ENCODE data around the gene SLC5A2. TPM values are rescaled to one million over a fixed set of nuclear protein-coding genes. Genes with fewer than 3 reads are reported as not detected.

The SLC5A2 gene
- total RNA-seq, 4 donors from 2014 or later: 0.33 TPM; not detected in 3

DNA sequence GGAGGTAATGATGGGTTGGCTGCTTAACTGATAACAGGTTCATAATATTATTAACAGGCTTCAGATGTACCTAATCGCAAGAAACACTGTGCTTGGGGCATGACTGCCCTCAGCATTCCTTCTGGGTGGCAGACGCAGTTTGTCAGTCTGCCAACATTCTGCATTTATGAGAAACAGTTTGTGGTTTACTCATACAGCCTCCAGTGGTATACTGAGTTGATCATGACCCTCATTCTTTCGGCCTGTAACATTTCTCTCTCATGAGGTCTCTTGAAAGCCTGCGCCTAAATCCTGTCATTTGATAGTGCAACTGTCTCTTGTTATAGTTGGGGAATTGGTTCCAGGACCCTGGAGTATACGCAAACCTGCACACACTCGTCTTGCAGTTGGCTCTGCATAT is 30.2 kb downstream of the SLC5A2 start:
- Histone ChIP-seq H3K4me1 (peaks cover 8 to 12% of the 10 kb centered on the region in 2 donors), H3K27ac (no peak overlapping the region), H3K4me3 (replicated peaks in 1 of 3) (no peak overlapping the region), H3K36me3 (no peaks in the 10 kb centered on the region), H3K9me3 (no peaks in the 10 kb centered on the region), H3K27me3 (no peaks in the 10 kb centered on the region)
- TF ChIP-seq POLR2A (IDR thresholded peaks at IDR 0.05): no peak
- TF ChIP-seq, protein P1, sequence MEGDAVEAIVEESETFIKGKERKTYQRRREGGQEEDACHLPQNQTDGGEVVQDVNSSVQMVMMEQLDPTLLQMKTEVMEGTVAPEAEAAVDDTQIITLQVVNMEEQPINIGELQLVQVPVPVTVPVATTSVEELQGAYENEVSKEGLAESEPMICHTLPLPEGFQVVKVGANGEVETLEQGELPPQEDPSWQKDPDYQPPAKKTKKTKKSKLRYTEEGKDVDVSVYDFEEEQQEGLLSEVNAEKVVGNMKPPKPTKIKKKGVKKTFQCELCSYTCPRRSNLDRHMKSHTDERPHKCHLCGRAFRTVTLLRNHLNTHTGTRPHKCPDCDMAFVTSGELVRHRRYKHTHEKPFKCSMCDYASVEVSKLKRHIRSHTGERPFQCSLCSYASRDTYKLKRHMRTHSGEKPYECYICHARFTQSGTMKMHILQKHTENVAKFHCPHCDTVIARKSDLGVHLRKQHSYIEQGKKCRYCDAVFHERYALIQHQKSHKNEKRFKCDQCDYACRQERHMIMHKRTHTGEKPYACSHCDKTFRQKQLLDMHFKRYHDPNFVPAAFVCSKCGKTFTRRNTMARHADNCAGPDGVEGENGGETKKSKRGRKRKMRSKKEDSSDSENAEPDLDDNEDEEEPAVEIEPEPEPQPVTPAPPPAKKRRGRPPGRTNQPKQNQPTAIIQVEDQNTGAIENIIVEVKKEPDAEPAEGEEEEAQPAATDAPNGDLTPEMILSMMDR (IDR thresholded peaks at IDR 0.05): no peak
- WGBS, 2 donors: 73 to 85% methylated on average over 6 of the region's 6 CpGs
- no peak for DNase-seq
- intact Hi-C loops (cut with DNase I): no loop called here

GRCh38 chr16:31513884-31514283 is 31.0 kb downstream of the SLC5A2 start:
- intact Hi-C loops (cut with DNase I): no loop called here
- Histone ChIP-seq H3K9me3 (no peaks in the 10 kb centered on the region), H3K27me3 (no peaks in the 10 kb centered on the region), H3K4me1 (peaks cover 8 to 12% of the 10 kb centered on the region in 2 donors), H3K4me3 (replicated peaks in 1 of 3) (no peak overlapping the region), H3K27ac (no peak overlapping the region), H3K36me3 (no peaks in the 10 kb centered on the region)
- no peak for DNase-seq
- TF ChIP-seq POLR2A (IDR thresholded peaks at IDR 0.05): no peak
- TF ChIP-seq, protein P1 (IDR thresholded peaks at IDR 0.05): no peak

- H3K27ac ChIP-seq: no peak overlapping the region
- intact Hi-C loops (cut with DNase I): no loop called here
- no peak for DNase-seq
Observed at GRCh38 chr16:31517800-31518402, 35.0 kb downstream of the SLC5A2 start.

DNA sequence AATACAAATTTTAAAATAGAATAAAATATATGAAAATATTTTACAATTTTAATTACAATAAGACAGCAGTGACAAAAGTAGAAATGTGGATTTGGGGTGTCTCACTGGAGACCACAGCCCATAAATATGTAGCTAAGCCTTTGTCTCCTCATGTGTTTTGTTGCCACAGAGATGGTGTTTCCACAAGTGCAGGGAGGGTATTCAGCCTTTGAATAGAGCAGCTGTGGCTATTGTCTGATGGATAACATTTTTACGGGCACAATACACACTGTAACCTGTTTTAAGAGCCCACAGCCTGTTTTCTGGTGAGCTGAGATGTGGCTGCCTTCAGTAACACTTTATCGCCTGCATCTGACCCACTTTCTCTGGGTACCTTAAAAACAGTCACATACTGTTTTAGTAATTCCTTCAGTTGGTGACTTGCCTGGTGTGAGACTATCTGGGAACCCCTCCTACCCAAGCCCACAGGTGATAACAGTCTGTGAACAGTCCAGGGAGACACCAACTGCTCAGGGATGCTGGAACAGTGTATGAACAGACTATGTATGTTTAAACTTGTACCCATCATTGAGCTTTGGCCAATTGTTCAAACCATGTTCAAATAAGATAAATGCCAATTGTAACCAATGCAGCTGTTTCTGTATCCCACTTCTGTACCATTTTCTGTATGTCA is 37.0 kb downstream of the SLC5A2 start:
- WGBS, 2 donors: 90 to 97% methylated on average over 2 of the region's 2 CpGs
- DNase-seq: no peak
- intact Hi-C loops (cut with DNase I): no loop called here

More at GRCh38 chr16:31517800-31518402, 35.0 kb downstream of the SLC5A2 start:
- no peaks in the 10 kb centered on the region for H3K36me3 ChIP-seq
- no peak overlapping the region for H3K4me3 ChIP-seq (replicated peaks in 1 of 3)
- H3K9me3 ChIP-seq: no peaks in the 10 kb centered on the region
- H3K4me1 ChIP-seq: no peaks in the 10 kb centered on the region
- H3K27me3 ChIP-seq: no peaks in the 10 kb centered on the region
- WGBS, 2 donors: 80 to 85% methylated on average over 4 of the region's 4 CpGs
- TF ChIP-seq POLR2A (IDR thresholded peaks at IDR 0.05): no peak
- TF ChIP-seq, protein P1 (IDR thresholded peaks at IDR 0.05): no peak

GRCh38 chr16:31521368-31521767 is 38.4 kb downstream of the SLC5A2 start:
- no peaks in the 10 kb centered on the region for H3K27me3 ChIP-seq
- DNase-seq: no peak
- no peak overlapping the region for H3K4me3 ChIP-seq (replicated peaks in 1 of 3)
- TF ChIP-seq, protein P1 (IDR thresholded peaks at IDR 0.05): no peak
- TF ChIP-seq POLR2A (IDR thresholded peaks at IDR 0.05): no peak
- intact Hi-C loops (cut with DNase I): no loop called here
- no peaks in the 10 kb centered on the region for H3K36me3 ChIP-seq
- H3K4me1 ChIP-seq: no peaks in the 10 kb centered on the region
- H3K9me3 ChIP-seq: no peaks in the 10 kb centered on the region
- no peak overlapping the region for H3K27ac ChIP-seq
- WGBS, 2 donors: 72 to 95% methylated on average over 3 of the region's 3 CpGs

More for the DNA sequence above, 37.0 kb downstream of the SLC5A2 start:
- TF ChIP-seq, protein P1 (IDR thresholded peaks at IDR 0.05): no peak
- TF ChIP-seq POLR2A (IDR thresholded peaks at IDR 0.05): no peak
- no peaks in the 10 kb centered on the region for H3K27me3 ChIP-seq
- no peaks in the 10 kb centered on the region for H3K4me1 ChIP-seq
- H3K9me3 ChIP-seq: no peaks in the 10 kb centered on the region
- no peak overlapping the region for H3K4me3 ChIP-seq (replicated peaks in 1 of 3)
- H3K36me3 ChIP-seq: no peaks in the 10 kb centered on the region
- H3K27ac ChIP-seq: no peak overlapping the region

All from thyroid gland (tissue), 4 donors.